Choroid plexus epithelial cell (primary cell): ENCODE data around the gene HSPB2.
A peak's percentile ranks its signal among the peaks of the same experiment; 100 is the strongest.

Source experiments
- DNase-seq: peaks from one replicate; pipeline ENCODE4 v3.0.0-alpha.2; 2010; ENCODE audit warnings: low read depth
- H3K4me3 ChIP-seq: 2 replicates; pipeline ENCODE4 v1.5.1; 2011; ENCODE audit warnings: low read depth, mild to moderate bottlenecking, control low read depth, low read length, moderate library complexity
- TF ChIP-seq, protein P1 (sequence below): conservative IDR thresholded peaks from 2 replicates; pipeline ENCODE4 v1.5.1; 2011; ENCODE audit warnings: low read depth, mild to moderate bottlenecking, control low read depth, inconsistent platforms, low read length, moderate library complexity

Gene HSPB2

DNA sequence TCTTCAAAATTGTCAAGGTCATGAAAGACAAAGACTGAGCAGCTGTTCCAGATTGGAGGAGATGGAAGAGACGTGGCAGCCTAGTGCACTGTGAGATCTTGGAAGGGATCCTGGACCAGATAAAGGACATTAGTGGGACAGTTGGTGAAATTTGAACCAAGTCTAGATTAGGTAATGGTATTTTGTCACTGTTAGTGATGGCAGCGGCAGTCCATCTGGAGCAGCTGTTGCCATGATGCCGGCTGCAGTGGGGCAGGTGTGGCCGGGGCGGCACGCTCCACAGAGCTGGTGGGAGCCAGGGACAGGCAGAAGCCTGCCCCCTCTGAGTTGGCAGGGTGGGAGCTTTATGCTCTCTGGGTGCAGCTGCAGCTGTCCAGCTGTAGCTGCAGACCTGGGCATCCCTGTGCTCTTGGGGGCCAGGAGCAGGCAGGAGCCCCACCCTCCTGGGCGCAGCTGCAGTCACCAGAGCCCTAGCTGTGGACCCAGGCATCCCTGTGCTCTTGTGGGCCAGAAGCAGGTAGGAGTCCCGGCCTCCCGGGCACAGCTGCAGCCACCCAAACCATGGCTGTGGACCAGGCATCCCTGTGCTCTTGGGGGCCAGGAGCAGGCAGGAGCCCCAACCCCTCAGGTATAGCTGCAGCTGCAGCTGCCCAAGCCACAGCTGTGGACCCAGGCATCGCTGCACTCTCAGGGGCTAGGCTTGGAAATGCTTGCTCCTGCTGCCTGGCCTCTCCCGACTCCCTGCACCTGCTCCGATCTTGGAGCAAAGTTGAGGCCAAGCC lies 45.3 kb downstream of the HSPB2 start:
- no peak for DNase-seq
- no peak overlapping the region for H3K4me3 ChIP-seq
- TF ChIP-seq, protein P1, sequence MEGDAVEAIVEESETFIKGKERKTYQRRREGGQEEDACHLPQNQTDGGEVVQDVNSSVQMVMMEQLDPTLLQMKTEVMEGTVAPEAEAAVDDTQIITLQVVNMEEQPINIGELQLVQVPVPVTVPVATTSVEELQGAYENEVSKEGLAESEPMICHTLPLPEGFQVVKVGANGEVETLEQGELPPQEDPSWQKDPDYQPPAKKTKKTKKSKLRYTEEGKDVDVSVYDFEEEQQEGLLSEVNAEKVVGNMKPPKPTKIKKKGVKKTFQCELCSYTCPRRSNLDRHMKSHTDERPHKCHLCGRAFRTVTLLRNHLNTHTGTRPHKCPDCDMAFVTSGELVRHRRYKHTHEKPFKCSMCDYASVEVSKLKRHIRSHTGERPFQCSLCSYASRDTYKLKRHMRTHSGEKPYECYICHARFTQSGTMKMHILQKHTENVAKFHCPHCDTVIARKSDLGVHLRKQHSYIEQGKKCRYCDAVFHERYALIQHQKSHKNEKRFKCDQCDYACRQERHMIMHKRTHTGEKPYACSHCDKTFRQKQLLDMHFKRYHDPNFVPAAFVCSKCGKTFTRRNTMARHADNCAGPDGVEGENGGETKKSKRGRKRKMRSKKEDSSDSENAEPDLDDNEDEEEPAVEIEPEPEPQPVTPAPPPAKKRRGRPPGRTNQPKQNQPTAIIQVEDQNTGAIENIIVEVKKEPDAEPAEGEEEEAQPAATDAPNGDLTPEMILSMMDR = no peak

DNA sequence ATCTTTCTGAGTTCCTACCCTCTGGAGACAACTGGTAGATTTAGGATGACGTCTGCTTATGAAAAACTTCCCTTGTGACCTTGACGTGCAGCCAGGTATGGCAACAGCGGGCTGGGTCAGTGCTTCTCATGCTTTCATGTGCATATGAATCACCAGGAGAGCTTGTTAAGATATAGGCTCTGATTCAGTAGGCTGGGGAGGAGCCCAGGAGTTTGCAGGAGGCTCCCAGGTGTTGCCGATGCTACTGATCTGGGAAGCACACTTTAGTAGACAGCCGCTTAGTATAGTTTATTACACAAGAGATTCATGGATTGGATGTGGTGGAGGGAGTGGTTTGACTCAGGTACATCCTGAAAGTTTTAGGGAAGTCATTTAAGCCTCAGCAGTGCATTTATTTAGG lies 48.4 kb downstream of the HSPB2 start:
- peak; percentile 41 for DNase-seq
- no peak overlapping the region for H3K4me3 ChIP-seq
- TF ChIP-seq, protein P1 = no peak

DNA sequence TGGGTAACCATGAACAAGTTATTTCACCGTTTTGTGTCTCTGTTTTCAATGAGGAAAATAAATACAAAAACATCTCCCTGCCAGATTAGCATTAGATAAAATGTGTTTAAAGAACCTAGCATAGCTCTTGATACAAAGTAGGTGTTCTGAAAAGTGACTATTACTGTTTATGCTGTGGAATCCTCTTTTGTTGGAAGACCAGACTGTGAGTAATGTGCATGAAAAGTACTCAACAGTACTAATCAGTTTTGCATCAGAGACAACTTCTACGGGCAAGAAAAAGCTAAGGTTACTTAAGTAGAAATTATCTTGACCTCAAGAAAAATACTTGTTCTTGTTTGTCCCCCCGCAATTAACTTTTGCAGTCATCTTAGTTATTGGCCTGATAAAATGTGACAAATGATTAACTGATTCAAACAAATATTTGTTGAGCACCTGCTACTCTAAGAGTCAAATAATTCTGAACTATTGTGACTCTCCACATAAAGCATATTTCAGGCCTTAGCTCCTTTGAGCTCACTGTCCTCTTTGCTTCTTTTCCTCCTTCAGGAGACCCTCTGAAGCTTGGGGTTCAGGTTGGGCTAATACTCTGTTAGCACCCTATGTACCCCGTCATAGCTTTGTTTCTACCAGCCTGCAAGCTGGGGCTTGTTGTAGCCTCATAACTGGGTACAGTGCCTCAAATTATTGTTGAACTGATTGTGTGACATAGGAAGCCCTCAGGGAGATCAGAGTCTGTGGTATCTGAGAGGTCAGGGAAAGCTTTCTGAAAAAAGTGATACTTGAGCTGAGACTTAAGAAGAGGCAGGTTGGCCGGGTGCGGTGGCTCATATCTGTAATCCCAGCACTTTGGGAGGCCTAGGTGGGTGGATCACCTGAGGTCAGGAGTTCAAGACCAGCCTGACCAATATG lies 49.1 kb downstream of the HSPB2 start:
- no peak overlapping the region for H3K4me3 ChIP-seq
- DNase-seq = no peak
- TF ChIP-seq, protein P1 = no peak
